ENCODE data around the gene USP51. TPM values are rescaled to one million over a fixed set of nuclear protein-coding genes. Genes with fewer than 3 reads are reported as not detected.
"Not testable (repeated sequence)": the region's sequence is repeated elsewhere in the genome, so short reads cannot be mapped to it uniquely, and the experiment has no call there.

Gene USP51
- 1.1 TPM for total RNA-seq
- long read RNA-seq = 0 reads

GRCh38 chrX:55489314-55490009, at the start of gene USP51:
Gene USP51 (minus strand): TSS chrX:55489848. CDS start chrX:55488939, 909 bp downstream.
- no peak for DNase-seq (ENCODE audit: low spot score)

DNA sequence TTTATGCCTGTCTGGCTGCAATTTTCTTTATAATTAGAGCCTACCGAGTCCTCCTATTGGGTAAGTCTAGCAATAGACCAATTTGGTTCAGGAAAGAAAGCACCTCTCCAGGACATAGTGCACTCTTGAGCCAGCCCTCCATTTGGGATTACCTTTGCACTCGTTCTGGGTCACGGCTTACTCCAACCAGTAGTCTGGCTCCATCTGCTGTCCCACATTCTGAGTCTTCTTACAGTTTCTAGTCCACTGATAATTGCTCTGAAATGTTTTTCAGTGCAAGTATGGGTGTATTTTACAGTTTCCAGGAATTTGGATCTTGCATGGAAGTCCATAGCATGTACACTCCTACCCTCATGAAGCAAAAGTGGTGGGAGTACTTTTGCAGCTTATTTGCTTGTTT, 34.8 kb upstream of the USP51 start:
- no peak for DNase-seq (ENCODE audit: low spot score)

DNA sequence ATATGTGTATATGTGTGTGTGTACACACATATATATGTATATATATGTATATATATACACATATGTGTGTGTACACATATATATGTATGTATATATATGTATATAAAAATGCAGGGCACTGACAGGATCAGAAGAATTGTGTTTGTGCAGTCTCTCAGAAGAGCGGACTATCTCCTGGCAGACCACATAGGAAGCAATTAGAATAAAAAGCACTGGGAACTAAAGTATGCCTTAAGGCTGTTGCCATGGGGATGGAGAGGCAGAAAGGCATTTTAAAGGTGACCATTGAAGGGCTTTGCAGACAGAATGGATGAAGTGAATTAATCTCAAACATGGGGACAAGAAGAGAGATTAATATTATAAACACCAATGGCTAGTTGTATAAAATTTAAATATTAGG, 33.7 kb upstream of the USP51 start:
- DNase-seq (ENCODE audit: low spot score) = no peak

DNA sequence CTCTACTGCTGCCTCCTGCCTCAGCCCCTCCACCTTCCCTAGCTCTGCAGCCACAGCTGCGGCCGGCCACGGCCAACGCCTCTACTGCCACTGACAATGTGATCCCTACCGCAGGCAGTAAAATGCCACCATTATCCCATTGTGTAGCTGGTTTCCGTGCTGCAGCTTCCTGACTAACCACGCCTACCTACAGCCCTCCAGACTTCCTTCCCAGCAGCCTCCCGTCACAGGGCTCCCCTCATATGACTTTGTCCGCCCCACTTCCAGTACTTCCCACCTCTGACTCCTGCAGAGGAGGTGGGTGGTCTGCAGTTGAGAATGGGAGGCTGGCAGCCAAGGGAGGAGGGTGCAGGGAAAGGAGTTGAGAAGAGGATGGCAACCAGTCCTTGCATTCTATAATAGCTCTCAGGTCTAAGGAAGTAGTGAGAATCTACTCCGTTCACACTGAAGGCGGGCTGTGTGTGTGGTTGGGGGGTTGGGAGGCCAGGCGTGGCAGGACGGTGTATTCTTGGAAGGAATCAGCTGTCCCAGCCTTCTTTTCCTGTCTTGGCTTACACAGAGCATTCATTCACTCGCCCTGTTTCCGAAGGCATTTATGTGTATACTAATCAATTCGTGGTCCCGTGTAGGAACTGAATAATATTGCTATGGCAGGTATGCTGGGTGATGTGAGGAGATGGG, 33.1 kb upstream of the USP51 start:
- no peak for DNase-seq (ENCODE audit: low spot score)

DNA sequence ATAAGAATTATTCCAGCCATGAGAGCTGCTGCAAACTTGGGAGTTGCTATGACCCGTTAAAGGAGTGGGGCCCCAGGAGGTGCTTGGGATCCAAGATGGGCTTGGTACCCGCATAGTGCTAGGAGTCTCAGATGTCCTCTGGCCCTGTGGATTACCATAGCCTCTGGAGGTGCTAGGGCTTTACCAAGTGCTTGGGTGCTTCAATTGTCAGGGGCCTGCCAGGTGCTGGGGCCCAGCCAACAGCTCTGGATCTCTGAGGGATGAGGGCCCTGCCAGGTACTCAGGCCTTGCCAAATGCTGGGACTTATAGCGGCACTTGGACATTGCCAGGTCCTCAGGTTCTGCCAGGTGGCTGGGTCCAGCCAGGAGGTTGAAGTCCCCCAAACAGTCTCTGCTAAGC, 32.0 kb upstream of the USP51 start:
- peak; percentile 86 for DNase-seq (ENCODE audit: low spot score)

GRCh38 chrX:55516794-55517481, 27.3 kb upstream of the USP51 start:
- DNase-seq (ENCODE audit: low spot score) = not testable (repeated sequence)

DNA sequence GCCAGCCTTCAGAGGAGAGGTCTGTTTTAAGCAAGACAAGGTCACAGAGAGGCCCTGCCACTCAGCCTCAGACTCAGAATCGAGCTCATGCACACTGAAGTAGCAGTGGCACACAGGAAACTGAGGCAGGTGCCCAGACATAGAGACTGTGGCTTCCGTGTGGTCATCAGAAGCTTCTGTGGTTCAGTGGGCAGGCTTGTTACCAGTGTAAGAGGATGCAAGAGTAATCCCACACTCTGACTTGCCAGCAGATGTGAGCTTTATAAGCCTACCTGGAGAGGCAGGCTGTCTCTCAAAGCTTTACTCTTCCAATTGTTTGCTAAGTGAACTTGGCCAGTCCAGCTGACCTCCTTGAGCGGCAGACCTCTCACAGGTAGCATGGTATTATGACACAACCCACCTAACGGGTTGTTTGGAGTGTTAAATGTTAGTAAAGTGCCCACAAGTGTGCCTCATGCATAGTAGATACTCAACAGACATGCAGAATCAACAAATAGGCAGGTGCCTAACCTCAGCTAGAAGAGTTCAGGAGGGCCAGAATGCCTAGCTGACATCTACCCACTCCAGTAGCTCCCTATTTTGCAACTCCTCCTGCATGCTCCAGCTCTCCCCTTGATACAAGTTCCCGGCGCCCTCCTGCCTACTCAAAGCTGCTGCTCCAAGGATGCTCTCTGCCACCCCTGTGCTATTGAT, 23.5 kb upstream of the USP51 start:
- DNase-seq (ENCODE audit: low spot score) = not testable (repeated sequence)

GRCh38 chrX:55508410-55509152, 18.9 kb upstream of the USP51 start:
- not testable (repeated sequence) for DNase-seq (ENCODE audit: low spot score)

- not testable (repeated sequence) for DNase-seq (ENCODE audit: low spot score)
Observed at GRCh38 chrX:55507699-55508098, 18.1 kb upstream of the USP51 start.

DNA sequence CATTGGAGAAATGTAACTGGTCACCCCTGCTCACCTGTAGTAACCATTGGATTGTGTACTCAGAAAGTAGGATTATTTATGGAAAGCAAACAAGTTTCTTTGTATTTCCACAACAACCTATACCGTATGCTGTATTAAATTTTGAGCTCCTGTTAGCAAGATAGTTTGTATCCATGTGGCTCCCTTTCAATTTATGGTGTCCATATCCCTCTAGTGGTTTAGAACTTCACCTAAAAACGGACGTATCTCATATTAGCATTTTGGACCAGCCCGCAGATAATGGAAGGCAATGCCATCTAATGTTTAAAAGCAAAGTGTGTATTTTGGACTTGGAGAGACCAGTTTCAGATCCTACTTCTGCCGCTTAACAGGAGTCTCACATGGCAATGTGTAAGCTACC, 17.4 kb upstream of the USP51 start:
- DNase-seq (ENCODE audit: low spot score) = not testable (repeated sequence)

- DNase-seq (ENCODE audit: low spot score) = no peak
Observed at GRCh38 chrX:55490974-55491373, 1.3 kb upstream of the USP51 start.

DNA sequence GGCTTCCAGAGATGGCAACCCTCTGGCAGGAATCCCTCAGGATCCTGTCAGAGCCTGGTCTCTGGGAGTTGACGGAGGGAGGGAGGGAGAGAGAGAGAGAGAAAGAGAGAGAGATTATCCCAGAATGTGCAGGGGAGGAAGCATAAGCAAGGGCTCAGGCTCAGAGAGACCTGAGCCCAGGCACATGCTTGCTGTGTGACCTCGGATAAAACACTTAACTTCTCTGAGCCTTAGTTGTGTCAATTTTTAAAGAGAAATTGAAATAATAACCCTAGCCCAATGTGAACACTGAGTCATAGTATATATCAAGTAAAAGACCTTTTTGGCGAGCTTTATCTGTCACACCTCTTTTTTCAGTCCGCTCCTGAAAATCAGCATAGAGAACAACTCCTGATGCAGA, 473 bp upstream of the USP51 start:
- no peak for DNase-seq (ENCODE audit: low spot score)

DNA sequence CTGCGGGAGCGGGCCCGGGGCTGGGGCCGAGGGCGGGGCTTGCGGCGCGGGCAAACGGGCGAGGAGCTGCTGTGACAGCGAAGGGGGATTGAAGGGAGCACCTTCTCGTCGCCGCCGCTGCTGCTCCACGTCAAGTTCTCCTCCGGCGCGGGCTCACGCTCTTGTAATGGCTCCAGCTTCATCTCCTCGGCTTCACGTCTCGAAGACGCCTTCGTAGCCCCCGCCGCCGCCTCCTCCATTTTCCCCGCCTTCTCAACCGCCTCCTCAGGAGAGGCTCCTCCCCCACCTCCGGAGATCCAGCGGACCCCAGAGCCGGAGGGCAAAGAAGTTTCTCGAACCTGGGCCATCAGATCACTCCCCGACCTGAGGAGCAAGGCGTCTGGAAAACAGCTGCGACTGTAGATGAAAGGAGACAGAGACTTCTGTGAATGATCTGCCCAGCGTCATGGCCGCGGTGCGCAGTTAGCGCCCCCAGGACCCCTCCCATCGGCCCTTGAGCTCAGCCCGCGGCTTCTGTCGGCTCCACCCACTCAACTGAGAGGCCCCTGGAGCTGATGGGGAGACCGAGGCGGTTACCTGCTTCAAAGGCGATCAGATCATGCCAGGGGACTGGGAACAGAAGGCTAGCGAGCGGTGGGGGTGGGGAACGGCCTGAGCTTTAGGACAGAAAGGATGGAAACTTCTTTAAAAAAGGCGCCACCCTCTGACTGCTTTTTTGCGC, 895 bp downstream of the USP51 start:
- DNase-seq (ENCODE audit: low spot score) = no peak

DNA sequence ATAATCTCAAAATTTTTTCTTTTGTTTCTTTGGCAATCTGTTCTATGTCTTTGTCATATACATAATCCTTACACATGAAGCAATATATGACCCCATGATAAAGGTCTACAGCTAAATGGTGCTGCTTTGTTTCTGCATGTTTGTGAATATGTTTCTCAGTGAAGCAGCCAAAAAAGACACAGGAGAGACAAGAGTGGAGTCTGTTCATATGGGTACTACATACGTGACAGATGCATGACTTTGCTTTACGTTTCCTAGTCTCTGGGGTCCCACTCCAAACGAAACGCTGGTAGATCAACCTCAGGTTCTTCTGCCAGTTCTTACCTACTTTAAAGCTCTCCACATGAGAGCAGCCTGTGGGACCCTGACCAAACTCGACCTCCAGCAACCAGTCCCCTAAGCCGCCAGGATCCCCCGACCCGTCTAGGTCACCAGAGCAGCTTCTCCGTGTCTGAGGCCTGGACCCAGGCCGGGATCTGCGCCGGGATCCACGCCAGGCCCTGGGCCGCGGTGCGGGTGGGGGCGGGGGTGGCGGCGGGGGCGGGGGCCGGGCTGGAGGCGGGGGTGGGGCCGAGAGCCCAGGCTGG, 1.5 kb downstream of the USP51 start:
- no peak for DNase-seq (ENCODE audit: low spot score)

- no peak for DNase-seq (ENCODE audit: low spot score)
Observed at GRCh38 chrX:55487143-55487542, 2.5 kb downstream of the USP51 start.

DNA sequence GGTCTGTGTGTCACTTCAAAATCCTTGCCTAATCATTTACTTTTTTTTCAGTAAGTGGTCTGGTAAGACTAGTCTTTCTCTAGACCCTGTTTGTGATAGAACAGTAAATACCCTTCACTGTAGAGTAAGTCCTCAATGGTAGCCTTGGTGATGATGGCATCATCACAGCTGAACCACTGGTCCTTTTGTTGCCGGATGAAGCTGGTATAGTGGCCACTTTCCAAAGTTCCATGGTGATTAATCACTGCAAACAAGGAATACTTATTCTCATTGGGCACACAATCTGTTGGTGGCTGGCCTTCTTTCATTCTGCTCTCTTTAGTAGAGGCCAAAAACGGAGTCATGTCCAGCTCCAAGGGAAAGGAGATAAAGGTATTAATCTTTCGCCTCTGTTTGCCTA, 2.9 kb downstream of the USP51 start:
- DNase-seq (ENCODE audit: low spot score) = no peak

DNA sequence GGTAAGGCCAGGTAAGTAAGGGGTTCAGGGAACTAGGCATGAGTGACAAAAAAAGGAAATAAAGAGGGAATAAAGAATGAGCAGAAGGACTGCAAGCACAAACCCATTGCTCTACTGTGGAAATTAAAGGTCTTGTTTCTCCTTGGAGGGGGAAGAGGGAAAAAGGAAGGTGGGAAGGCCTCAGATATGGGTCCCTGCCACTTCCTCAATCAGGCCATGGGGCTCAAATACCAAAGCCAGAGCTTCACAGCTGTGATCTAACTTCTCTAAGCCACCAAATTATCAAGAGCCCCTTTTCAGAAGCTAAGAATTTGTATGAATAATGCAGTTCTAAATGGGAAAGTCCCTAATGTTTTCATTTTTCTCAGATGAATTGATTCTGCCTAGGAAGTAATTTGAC, 4.7 kb downstream of the USP51 start:
- no peak for DNase-seq (ENCODE audit: low spot score)

DNA sequence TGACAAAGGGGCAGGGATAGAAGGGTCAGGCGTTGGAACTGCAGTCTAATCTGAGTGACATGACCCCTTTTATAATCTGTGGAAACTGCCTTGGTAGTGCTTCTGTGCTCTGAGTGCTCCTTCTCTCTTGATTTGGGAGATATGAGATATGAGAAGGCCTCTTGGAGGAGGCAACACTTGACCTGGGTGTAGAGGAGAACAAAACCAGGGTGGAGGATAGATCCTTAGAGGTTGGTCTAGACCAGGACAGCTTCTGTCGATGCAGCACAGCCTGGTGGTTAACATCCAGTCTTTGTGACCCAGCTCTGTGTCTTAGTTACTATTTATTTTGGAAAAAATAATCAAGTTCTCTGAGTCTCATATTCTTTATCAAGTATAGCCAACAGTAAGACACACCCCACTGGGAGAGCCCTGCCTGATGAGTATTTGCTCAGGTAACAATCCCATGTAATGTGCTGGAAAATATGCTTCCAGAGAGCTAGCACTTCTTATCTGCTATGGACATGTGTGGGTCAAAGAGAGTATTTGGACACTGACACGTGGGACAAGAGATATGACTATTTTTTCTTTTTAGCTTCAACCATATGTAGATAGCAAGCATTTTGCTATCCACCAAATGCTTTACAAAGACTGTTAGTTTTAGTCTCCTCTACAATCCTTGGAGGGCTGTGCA, 9.1 kb downstream of the USP51 start:
- DNase-seq (ENCODE audit: low spot score) = no peak

DNA sequence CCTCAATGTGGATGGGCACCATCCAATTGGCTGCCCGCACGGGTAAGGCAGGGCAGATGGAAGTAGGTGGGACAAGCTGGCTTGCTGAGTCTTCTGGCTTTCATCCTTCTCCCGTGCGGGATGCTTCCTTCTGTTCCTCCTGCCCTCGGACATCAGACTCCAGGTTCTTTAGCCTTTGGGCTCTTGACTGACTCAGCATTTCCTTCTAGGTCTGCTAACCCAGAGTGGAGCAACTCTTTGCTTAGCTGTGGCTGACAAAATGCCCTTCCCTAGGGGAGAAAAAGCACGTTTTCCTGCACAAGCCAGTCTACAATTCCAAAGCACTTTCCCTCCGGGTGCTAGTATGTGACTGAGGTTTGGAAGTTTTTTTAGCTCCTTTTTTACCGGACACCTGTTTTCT, 9.7 kb downstream of the USP51 start:
- not testable (repeated sequence) for DNase-seq (ENCODE audit: low spot score)

All from mesenteric fat pad (tissue), 1 donor.